GM10266 (cell line): Measurements from ENCODE around the gene ZNF619.
"Not testable (repeated sequence)": the region's sequence is repeated elsewhere in the genome, so short reads cannot be mapped to it uniquely, and the experiment has no call there.

Experiments
- DNase-seq: peaks from one replicate; pipeline ENCODE4 v3.0.0; 2012; ENCODE audit errors: extremely low spot score
- TF ChIP-seq, protein P1 (sequence below): IDR thresholded peaks from 2 replicates; pipeline ENCODE4 v1.5.1; 2012; ENCODE audit warnings: mild to moderate bottlenecking, low read depth; ENCODE audit not compliant: control insufficient read depth, insufficient read depth; ENCODE audit errors: missing control alignments

Gene ZNF619

DNA sequence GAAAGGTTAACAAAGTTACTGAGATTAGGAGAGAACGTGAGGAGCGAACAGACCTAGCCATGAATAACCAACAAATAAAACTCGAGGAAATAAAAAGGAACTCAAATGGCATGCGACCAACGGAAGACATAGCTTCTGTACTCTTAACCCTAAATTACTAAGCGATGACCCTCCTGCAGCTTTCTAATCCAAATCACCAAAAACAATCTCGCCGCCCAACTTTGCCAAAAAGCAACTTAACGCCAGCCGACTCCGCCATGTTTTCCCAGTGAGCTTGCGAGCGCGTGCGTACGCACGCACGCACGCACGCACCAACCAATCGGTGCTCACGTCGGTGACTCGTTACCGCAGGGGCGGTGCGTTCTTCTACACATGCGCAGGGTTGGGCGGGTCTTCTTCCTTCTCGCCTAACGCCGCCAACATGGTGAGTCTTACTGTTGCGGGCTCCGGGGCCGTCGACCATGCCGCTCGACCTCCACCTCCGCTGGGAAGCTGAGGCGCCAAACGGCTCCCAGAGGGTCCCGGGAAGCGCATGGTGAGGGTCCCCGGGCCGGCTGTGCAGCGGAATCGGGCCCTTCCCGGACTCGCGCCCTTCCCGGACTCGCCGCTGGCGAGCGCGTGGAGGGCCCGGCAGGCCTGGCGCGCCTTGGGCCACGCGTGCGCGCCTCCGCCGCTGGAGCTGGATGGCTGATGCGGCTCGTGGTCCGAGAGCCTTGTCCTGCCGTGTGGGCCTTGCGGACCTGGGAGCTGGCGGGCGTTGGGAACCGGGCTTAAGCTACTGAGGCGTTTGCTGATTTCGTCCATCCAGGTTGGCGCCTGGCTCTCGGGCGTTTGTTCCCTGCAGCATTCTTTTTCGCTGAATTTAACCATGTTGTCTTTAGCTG lies 19.7 kb upstream of the ZNF619 start, which contains the start of gene RPL14:
RPL14 (plus strand) TSS at position 400 of the 884 bp plus-strand sequence; CDS start at position 533, 133 bp downstream.
- TF ChIP-seq, protein P1, sequence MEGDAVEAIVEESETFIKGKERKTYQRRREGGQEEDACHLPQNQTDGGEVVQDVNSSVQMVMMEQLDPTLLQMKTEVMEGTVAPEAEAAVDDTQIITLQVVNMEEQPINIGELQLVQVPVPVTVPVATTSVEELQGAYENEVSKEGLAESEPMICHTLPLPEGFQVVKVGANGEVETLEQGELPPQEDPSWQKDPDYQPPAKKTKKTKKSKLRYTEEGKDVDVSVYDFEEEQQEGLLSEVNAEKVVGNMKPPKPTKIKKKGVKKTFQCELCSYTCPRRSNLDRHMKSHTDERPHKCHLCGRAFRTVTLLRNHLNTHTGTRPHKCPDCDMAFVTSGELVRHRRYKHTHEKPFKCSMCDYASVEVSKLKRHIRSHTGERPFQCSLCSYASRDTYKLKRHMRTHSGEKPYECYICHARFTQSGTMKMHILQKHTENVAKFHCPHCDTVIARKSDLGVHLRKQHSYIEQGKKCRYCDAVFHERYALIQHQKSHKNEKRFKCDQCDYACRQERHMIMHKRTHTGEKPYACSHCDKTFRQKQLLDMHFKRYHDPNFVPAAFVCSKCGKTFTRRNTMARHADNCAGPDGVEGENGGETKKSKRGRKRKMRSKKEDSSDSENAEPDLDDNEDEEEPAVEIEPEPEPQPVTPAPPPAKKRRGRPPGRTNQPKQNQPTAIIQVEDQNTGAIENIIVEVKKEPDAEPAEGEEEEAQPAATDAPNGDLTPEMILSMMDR, result no peak
- peak; percentile 94 for DNase-seq

DNA sequence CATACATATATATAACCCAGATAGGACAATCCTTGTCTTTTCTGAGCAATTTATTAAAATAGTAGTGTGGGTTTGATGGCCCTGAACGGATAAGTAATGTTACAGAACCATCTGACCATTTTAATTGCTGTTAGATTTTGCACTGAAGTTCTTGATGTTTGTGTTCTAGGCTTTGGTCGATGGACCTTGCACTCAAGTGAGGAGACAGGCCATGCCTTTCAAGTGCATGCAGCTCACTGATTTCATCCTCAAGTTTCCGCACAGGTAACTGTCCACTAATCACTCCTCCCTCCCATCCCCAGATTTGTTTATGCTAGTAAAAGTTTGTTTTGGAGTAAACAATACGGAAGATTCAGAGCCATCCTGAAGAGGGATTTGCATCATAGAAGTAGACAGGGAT lies 18.4 kb upstream of the ZNF619 start:
- TF ChIP-seq, protein P1, result no peak
- DNase-seq, result no peak

DNA sequence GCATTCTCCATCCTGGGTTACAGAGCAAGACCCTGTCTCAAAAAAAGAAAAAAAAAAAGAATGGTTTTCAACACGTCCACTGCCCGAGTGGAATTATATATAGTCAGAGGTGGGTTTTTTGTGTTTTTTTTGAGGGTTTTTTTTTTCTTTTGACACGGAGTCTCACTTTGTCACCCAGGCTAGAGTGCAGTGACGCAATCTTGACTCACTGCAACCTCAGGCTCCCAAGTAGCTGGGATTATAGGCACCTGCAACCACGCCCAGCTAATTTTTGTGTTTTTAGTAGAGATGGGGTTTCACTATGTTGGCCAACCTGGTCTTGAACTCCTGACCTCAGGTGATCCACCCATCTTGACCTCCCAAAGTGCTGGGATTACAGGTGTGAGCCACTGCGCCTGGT lies 16.4 kb upstream of the ZNF619 start:
- not testable (repeated sequence) for DNase-seq

DNA sequence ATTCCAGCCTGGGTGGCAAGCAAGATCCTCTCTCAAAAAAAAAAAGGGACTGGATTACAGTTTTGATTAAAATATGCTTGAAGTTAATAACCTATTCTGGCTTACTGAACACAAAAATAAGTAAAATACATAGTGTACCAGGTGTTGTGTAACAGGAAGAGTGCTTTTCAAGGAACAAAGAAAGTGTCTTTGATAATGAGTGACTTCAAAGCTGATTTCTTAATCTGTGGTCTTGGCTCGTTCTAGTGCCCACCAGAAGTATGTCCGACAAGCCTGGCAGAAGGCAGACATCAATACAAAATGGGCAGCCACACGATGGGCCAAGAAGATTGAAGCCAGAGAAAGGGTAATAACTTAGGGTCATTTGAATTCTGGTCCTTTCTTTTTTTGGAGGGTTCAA lies 15.8 kb upstream of the ZNF619 start:
- TF ChIP-seq, protein P1, result no peak
- no peak for DNase-seq

DNA sequence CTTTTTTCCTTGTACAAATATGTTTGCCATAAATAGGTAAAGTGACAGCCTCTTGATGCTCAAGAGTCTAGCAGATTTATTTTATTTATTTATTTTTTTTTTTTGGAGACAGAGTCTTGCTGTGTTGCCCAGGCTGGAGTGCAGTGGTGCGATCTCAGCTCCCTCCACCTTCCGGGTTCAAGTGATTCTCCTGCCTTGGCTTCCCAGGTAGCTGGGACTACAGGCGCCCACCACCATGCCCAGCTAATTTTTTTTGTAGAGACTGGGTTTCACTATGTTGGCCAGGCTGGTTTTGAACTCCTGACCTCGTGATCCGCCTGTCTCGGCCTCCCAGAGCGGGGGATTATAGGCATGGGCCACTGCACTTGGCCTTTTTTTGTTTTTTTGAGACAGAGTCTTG lies 14.1 kb upstream of the ZNF619 start:
- DNase-seq, result not testable (repeated sequence)

DNA sequence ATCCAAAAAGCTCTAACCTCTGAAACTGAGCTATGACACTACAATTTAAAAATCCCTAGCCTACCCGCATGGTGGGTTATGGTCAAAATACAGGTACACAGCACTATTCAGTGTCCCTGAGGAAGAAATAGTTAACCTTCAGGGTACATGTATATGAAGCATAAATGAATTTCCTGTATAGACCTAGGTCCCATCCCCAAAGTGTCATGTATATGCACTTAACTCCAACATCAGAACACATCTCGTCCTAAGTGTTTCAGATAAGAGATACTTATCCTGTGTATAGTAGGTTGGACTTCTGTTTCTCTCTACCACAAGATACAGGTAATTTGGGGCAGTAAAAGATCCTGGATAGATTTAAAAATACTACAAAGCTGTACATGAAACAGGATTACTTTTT lies 13.3 kb upstream of the ZNF619 start:
- no peak for DNase-seq

DNA sequence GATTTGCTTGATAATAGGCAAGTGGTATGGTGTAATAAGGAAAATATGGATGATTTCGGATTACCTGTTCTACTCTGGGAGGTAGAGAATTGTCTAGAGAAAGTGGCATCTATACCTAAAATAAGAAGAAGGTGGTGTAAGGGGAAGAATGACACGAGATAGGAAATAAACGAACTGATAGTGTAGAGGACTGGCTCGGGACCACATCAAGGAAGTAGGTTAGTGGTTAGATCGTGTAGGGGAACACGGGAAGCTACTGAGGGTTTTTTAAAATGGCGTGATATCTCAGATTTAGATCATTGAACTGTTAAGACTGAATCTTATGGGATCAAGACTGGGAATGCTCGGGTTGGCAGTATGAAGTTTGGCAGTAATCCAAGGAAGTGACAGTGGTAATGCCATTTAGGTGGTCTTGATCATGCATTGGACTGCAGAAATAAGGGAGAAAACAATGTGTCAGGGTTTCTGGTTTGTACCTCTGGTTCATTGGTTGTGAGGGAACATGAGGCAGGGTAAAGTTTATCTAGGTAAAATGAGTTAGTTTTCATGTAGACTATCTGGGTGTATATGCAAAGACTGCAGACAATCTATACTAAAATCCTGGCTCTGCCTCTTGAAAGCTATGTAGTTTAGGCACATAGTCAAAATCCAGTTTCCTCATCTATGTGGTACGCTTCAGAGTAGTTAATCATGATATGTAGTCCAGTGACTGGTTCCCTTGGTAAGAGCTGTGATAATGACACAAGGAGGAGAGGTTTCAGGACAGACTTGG lies 12.4 kb upstream of the ZNF619 start:
- TF ChIP-seq, protein P1, result no peak
- DNase-seq, result no peak

More for the DNA sequence above, 13.3 kb upstream of the ZNF619 start:
- TF ChIP-seq, protein P1, result no peak

DNA sequence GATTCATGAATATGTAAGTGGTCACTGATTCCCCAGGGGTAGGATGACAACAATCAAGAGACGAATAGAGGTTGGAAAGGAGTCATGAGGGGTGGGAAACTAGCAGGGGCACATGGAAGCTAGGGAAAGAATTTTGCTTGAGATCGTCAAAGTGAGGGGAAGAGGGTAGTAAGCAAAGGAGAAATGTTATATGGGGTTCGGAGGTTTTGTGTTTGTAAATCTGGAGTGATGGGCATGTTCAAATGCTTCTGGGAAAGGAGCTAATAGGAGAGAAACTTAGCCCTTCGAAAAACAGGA lies 11.9 kb upstream of the ZNF619 start:
- TF ChIP-seq, protein P1, result no peak
- no peak for DNase-seq
